Middle frontal gyrus (tissue), 1 donor: ENCODE measurements around the gene NTM.

ENCODE experiments used
- DNase-seq: peaks from one replicate; pipeline ENCODE4 v3.0.0-alpha.2; 2015; ENCODE audit warnings: low spot score; ENCODE audit errors: extremely low spot score

NTM gene

DNA sequence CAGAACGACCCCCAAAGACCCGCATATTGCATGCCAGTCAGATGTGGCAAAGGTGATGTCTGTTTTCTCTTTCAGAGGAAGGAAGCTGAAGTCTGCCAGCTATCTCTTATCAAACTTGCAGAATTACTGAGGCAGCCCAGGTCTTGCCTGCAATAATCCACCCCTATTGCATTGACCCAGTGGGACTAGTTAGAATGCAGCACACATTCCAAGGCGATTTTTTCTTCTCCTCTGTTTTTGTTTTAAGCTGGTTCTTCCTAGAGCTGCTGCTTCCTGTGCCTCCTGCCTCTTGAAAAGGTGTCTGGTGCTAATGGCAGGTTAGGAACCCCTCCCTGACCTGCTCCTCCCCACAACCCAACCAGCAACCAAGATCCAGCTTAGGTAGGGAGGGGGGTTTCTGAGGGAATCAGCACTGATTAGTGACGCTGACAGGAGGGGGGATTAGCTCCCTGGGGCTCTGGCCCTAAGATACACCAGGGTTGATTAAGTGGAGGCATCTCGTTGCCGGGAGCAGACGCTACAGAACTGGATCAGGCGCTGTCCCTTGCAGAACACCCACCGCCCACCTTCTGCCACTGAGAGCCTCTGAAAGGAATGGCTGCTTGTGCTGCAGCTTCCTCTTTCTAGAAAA, 2.8 kb downstream of the NTM start:
- no peak for DNase-seq

- no peak for DNase-seq
These were observed 3.3 kb downstream of the NTM start for GRCh38 chr11:131373756-131374155.

- DNase-seq = no peak
These were observed 5.0 kb downstream of the NTM start for GRCh38 chr11:131375421-131375820.

DNA sequence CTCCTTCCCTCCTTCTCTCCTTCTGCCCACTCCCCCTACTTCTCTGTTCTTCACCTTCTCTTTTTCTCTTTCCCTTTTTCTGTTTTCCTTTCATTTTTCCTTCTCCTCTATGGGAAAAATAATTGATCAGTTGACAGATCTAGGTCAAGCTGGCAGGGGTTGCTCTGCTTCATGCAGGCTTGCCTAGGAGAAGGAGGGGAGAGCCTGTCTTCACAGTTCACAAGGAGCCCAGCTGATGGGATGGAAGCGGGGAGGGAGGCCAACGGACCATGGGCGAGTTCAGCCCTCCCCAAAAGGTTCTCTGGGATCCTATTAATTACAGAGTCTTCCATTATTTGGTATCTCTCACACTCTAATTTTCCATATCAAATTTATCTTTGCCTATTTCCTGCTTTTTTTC, 5.5 kb downstream of the NTM start:
- DNase-seq = no peak

- no peak for DNase-seq
These were observed 8.5 kb downstream of the NTM start for GRCh38 chr11:131378931-131379330.

GRCh38 chr11:131385763-131386390, 15.5 kb downstream of the NTM start:
- no peak for DNase-seq

DNA sequence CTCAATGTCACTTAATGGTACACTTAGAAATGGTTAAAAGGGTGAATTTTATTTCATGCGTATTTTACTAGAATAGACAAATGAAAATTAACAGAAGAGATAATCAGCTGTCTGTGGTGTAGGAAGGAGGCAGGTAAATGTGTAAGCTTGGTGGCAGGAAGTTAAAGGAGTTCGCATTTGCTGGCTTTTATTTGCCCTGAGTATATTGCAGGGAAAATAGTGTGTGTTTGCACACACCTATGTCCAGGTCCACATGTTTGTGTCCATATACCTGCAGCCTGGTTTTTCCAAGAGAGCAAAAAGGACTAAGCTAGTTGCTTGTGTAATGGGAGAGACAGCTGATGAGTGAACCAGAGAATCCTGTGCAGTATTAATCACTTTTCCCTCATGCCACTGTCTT, 16.0 kb downstream of the NTM start:
- no peak for DNase-seq

DNA sequence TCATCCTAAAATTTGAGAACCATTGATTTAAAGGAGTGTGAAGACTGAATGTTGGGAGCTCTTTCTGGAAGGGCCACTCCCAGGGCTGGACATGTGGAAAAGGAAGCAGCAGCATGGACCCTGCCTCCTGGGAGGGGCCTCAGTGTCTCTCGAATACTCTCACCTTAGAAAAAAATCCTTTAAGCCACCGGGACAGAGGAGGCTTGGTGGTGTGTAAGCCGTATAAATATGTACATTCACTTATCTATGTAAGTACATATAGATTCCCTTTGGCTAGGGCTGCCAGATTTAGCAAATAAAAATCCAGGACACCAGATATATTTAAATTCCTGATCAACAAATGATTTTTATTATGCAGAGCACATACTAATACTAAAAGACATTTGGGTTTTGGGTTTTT, 17.6 kb downstream of the NTM start:
- DNase-seq = no peak

DNA sequence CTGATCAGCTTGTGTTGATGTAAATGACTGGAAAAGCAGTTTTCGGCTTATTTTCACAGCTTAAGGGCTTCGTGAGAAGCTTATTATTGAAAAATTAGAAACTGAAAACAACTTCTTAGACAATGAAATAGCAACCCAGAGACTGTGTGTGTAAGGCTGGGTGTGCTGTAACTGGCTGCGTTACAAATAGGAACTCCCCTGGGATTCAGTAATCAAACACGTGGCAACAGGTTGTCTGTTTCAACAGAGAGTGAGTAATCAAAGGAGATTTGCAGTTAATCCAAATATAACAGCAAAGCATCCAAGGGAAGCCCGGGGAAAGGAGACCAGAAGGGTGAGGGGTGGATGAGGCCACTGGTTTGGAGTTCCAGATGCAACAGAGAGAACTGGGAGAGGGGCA, 19.2 kb downstream of the NTM start:
- DNase-seq = no peak

DNA sequence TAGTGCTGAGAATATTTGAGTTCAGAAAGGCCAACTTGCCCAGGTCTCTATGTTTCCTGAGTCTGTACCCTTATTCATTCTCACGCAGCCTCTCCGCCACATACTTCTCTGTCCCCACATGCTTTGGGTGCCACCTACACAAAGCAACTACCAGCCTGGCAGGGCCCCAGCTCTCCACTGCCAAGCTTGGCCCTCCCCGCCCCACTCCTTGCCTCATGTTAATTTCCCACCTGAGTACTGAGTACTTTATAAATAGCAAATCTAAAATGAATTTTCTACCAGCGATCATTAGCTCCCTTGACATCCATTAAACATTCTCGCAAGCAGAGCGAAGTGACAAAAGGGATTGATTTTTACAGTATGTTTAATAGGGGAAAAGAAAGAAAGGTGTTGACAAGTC, 20.8 kb downstream of the NTM start:
- no peak for DNase-seq

DNA sequence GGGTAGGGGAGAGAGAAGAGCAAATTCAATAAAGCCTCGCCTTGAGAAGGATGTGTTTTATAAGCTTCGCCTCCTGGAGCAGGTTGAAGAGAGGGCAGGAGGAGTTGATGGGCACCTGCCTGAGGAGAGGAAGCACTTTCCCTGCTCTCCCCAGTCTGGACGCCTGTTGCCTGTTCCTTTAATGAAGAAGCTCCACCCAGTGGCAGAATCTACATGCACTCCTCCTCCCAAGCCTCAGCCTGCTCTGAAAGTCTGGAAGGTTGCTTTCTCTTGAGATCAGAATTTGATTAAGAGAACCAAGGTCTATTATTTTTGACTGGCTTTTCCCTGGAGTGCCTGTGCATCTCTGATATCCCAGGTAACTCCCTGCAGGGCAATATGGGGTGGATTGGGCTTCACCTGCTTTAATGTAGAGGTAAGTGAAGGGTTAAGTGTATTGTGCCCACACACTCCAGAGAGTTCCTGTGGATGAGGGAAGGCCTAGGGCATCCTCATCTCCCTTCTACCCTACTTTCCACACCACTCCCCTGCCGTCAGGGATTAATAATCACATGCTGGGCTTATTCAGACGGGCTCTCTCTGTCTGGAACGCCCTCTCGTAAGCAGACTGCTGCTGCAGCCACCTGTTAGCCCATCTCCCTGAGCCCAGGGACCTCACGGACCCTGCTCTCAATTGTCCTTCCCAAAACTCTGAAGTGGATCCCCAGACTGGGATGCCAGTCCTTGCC, 22.3 kb downstream of the NTM start:
- DNase-seq = no peak

DNA sequence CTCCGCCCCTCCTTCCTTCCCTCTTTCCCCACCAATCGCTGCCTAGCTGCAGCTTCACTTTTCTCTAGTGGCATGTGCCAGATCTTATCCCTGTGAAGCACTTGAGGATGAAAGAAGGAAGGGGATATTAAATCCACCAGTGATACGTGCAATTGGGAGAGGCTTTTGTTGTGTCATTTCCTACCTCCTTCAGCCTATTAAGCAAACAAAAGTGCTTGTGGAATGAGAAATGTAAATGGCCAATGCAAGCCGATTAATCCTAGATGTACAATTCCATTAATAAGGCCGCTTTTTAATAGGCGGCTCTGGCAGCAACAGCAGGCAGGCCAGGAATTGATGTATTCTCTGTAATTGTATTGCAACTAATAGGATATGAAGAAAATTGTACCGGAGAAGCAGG, 23.3 kb downstream of the NTM start:
- no peak for DNase-seq

DNA sequence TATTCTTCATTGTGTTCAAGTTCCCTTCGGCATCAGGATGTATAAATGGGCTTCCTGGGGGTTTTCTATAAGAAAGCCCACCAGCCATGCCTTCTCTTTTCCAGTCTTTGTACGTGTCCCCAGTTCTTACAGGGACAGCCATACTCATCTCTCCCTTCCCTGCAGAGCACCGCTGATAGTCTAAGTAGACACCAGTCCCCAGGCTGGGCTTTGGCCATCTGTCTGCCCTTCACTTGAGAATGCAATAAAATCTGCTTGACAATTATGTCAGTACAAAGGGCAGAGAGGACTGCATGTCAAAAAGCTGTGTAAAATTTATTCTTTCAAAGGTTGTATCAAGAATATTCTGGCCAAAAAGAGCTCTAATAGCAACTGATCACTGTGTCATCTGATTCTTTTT, 27.3 kb downstream of the NTM start:
- DNase-seq = no peak

GRCh38 chr11:131402040-131402439, 31.6 kb downstream of the NTM start:
- DNase-seq = no peak

GRCh38 chr11:131404010-131404409, 33.6 kb downstream of the NTM start:
- no peak for DNase-seq

GRCh38 chr11:131408025-131408640, 37.7 kb downstream of the NTM start:
- no peak for DNase-seq

DNA sequence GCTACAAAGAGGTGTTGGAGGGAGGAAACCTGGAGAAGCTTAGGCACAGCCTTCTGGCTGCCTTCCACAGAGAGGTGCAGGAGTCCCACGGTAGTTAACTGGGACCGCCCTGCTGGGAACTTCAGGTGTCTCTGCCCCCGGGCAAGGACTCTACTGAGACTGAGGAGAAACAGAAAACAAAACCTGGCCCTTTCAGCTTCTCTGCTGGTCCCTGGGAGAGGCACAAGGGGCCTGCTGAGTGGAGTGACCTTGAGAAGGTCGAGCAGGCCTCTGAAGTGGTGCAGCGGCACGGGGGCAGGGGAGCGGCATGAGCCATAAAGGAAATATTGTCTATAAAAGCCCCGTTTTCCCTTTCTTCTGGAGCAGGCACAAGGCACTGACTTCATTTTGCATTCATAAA, 38.9 kb downstream of the NTM start:
- DNase-seq = no peak

DNA sequence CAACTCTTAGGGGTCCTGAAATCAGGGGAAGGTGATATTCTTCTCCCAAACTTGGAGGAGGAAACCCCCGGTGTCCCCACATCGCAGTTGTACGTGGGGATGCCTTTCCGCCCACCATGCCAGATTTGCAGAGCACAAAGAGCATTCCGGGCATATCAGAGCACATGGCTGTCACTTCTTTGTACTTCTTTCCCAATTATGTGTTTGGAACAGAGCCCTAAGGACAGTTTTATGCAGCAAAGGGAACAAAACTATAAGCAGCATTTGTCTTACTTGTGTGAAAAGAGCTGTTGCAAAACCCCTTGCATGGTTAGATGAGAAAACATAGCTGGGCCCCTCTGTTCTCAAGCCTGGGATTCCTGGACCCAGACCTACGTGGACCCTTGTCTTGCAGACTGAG, 41.2 kb downstream of the NTM start:
- DNase-seq = no peak

DNA sequence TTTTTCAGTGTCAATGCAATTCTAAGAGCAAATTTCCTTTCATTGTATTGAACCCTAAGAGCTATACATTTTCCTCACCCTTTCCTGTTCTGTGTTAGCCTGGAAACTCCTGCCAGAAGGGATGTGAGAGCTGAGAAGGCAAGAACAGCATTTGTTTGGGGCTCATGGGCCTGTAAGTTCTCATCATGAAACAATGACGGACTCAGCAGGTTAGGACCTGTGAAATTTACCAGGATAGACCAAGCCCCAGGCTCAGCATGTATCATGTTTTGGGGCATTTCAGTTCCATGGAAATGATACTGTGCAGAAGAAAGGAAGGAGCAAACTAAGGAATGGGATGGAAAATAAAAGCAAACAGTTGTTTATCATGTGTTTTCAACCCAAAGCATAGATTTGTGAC, 41.6 kb downstream of the NTM start:
- no peak for DNase-seq

GRCh38 chr11:131413217-131413616, 42.8 kb downstream of the NTM start:
- no peak for DNase-seq

DNA sequence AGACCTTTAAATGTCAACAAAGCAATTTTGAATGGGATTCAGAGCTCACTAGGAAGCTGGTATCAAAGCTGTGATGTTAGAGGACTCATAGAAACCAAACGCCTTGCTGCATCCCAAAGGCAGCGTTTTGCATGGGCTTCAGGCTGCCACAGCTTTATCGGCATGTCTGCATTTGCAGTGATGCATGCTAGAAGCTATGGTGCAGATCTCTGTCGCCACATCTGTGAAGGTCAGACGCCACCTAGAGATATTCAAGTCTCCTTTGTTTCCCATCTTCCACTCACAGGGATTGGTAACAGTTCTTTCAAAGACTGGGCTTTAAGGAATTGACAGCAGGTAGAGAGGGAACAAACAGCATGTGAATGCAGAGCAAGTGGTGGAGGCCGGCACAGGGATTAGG, 47.8 kb downstream of the NTM start:
- DNase-seq = no peak

- no peak for DNase-seq
These were observed 50.8 kb downstream of the NTM start for GRCh38 chr11:131421066-131421855.
